ENCODE data around the gene EXOC6B. TPM values are rescaled to one million over a fixed set of nuclear protein-coding genes. Genes with fewer than 3 reads are reported as not detected.

Gene EXOC6B
- total RNA-seq, 1 experiment from 2014 or later: 40.1 TPM

DNA sequence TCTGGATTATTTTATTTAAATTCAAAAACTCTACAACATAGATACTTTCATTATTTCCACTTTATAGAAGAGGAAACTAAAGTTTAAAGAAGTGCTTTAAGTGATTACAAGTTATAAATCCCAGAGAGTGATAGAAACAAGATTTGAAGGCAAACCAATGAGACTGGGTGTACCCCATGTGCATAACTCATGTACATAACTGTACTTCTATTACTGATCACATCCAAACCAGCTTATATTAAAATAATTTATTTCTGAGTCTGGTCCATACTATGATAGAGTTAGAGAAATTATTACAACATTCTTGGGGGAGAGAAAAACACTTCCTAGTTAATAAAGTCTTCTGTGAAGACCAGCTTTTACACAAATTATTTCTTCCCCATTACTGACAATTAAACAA, 221.4 kb downstream of the EXOC6B start:
- TF ChIP-seq, protein P1, sequence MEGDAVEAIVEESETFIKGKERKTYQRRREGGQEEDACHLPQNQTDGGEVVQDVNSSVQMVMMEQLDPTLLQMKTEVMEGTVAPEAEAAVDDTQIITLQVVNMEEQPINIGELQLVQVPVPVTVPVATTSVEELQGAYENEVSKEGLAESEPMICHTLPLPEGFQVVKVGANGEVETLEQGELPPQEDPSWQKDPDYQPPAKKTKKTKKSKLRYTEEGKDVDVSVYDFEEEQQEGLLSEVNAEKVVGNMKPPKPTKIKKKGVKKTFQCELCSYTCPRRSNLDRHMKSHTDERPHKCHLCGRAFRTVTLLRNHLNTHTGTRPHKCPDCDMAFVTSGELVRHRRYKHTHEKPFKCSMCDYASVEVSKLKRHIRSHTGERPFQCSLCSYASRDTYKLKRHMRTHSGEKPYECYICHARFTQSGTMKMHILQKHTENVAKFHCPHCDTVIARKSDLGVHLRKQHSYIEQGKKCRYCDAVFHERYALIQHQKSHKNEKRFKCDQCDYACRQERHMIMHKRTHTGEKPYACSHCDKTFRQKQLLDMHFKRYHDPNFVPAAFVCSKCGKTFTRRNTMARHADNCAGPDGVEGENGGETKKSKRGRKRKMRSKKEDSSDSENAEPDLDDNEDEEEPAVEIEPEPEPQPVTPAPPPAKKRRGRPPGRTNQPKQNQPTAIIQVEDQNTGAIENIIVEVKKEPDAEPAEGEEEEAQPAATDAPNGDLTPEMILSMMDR (conservative IDR thresholded peaks at IDR 0.05): no peak
- H2BK20ac ChIP-seq (ENCODE audit: low read depth, low read length, poor library complexity, severe bottlenecking): no peak overlapping the region
- H3K9ac ChIP-seq (ENCODE audit: extremely low read depth, insufficient read length, low read length): no peak overlapping the region
- no peak overlapping the region for H3K23ac ChIP-seq (ENCODE audit: insufficient read length, low read depth, low read length)
- H4K20me1 ChIP-seq (ENCODE audit: control insufficient read depth, insufficient read depth, insufficient read length): no peaks in the 10 kb centered on the region
- no peaks in the 10 kb centered on the region for H3K79me2 ChIP-seq (ENCODE audit: insufficient read depth, low read length)
- no peaks in the 10 kb centered on the region for H3K23me2 ChIP-seq (ENCODE audit: insufficient read length, low read depth, low read length, poor library complexity, severe bottlenecking)
- no peak overlapping the region for H3K27ac ChIP-seq (ENCODE audit: insufficient read length, low read depth, low read length)
- H3K4me1 ChIP-seq (ENCODE audit: insufficient read depth, low read length): no peaks in the 10 kb centered on the region
- no peaks in the 10 kb centered on the region for H3K9me3 ChIP-seq (ENCODE audit: control insufficient read depth, low read depth, low read length)
- no peak overlapping the region for H3K56ac ChIP-seq (ENCODE audit: insufficient read length, low read depth, low read length)
- no peak overlapping the region for H2AK5ac ChIP-seq (ENCODE audit: insufficient read length, low read length)
- H4K8ac ChIP-seq (replicated peaks; ENCODE audit: insufficient read length, low read depth, low read length): no peak overlapping the region
- Mint-ChIP-seq H3K4me3 (no peak overlapping the region), H3K9me3 (peaks cover 15 to 16% of the 10 kb centered on the region in 2 experiments), H3K27me3 (ENCODE audit: low read depth) (no peaks in the 10 kb centered on the region; the same call in 1 of the 2 replicates), H3K4me1 (peaks cover 11 to 12% of the 10 kb centered on the region in 2 experiments), H3K27ac (no peak overlapping the region), H3K36me3 (ENCODE audit: insufficient read depth in 1 of 3, low read depth in 3 of 3) (peaks cover 0 to 23% (median 2%) of the 10 kb centered on the region in 3 experiments; a peak in 4 of 7 replicates)
- H3K4ac ChIP-seq (ENCODE audit: low read depth, low read length): no peak overlapping the region
- no peak overlapping the region for H4K5ac ChIP-seq (ENCODE audit: insufficient read length, low read depth, low read length)
- H3K4me2 ChIP-seq (ENCODE audit: insufficient read depth, insufficient read length, low read length): no peak overlapping the region
- H2BK5ac ChIP-seq (ENCODE audit: insufficient read length, low read length): no peak overlapping the region
- H3K27me3 ChIP-seq (ENCODE audit: insufficient read depth, low read length): no peaks in the 10 kb centered on the region
- H3K18ac ChIP-seq (ENCODE audit: insufficient read length, low read depth, low read length): no peak overlapping the region
- H3K79me1 ChIP-seq (ENCODE audit: insufficient read depth, low read depth, low read length, poor library complexity, severe bottlenecking): no peaks in the 10 kb centered on the region
- no peak for DNase-seq
- H2AFZ ChIP-seq (ENCODE audit: low read length): no peak overlapping the region
- H4K91ac ChIP-seq (ENCODE audit: insufficient read length, low read depth, low read length): no peak overlapping the region
- H2BK15ac ChIP-seq (ENCODE audit: low read depth, low read length): no peak overlapping the region
- no peak overlapping the region for H2BK12ac ChIP-seq (ENCODE audit: insufficient read length, low read depth, low read length)
- no peak overlapping the region for H3T11ph ChIP-seq (ENCODE audit: low read length)
- H3K14ac ChIP-seq (ENCODE audit: insufficient read depth, low read length): no peak overlapping the region
- no peak overlapping the region for H2BK120ac ChIP-seq (ENCODE audit: low read depth, low read length, poor library complexity, severe bottlenecking)
